ENCODE measurements around the gene TOE1.
"Not testable (repeated sequence)": the region's sequence is repeated elsewhere in the genome, so short reads cannot be mapped to it uniquely, and the experiment has no call there.

Gene TOE1

DNA sequence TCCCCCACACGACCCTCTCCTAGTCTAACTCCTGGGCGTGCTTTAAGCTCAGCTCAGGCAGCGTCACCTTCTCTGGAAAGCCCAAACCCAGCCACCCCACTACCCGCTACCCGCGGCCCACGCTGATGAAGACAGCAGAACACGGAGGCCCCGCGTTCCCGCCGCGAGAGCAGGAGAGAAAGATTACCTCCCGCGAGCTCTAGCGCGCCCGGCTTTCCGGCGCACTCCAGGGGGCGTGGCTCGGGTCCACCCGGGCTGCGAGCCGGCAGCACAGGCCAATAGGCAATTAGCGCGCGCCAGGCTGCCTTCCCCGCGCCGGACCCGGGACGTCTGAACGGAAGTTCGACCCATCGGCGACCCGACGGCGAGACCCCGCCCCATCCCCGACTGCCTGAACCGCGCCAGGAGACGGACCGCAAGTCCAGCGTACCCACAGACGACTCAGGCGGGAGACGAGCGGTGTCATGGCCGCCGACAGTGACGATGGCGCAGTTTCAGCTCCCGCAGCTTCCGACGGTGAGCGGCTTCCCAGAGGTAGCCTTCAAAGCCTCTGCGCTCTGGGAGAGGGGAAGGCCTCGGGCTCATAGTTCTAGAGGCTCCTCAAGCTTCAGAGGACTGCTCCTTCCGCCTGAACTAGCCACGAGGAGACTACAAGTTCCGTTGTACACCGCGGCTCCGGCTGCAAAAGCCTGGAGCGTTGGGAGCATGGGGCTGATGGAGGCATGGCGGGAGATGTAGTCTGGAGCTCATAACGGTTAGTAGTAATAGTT is at the start of gene TOE1, which contains the start of gene MUTYH:
Gene TOE1 (plus strand): TSS at position 382 of the 770 bp plus-strand sequence. CDS start 83 bp downstream, at position 465.
Gene MUTYH (minus strand): TSS at position 652 of the 770 bp plus-strand sequence. CDS start 5,935 bp downstream, outside the sequence.
- DNase-seq (ENCODE audit: low spot score): peak; percentile 85

DNA sequence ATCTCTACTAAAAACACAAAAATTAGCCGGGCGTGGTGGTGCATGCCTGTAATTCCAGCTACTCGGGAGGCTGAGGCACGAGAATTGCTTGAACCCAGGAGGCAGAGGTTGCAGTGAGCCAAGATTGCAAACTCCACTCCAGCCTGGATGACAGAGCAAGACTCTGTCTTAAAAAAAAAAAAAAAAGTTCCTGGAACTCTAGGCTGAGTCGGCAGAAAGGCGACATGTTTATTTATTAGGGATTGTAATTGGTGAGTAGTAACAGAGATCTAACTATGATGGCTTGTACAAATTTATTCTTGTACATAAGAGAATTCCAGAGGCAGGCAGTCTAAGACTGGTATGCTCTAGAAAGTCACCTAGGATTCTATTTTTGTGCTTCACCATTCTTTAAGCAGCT is 49.0 kb upstream of the TOE1 start:
- not testable (repeated sequence) for DNase-seq (ENCODE audit: low spot score)

GRCh38 chr1:45291716-45292115 is 48.3 kb upstream of the TOE1 start:
- no peak for DNase-seq (ENCODE audit: low spot score)

DNA sequence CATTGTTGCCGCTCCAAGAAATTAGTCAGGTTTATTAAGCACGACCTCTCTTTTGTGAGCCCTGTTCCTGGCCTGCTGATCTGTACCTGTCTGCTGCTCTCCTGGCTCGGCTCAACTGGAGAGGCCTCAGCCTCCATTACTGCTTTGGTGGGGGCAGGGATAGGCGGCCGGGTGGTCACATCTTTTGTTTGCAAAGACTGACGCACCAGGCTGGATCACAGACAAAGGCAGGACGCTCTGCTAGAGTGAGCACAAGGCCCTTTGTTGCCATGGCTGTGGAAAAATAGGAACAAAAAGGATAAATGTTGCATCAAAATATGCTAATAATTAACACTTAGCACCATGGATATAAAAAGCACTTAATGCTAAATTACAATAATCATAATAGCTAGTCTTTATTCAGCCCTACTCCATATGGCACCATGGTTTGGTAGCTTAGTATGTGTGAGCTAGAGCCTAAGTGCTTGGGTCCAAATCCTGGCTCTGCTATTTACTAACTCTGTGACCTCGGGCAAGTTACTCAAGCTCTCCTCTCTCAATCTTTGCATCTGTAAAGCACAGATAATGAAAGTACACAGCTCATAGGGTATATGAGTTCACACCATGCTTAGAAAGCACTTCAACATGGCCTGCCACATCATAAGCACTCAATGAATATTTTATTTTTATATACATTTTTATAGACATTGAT is 42.2 kb upstream of the TOE1 start:
- no peak for DNase-seq (ENCODE audit: low spot score)

- no peak for DNase-seq (ENCODE audit: low spot score)
Observed at GRCh38 chr1:45299296-45299695, 40.7 kb upstream of the TOE1 start.

DNA sequence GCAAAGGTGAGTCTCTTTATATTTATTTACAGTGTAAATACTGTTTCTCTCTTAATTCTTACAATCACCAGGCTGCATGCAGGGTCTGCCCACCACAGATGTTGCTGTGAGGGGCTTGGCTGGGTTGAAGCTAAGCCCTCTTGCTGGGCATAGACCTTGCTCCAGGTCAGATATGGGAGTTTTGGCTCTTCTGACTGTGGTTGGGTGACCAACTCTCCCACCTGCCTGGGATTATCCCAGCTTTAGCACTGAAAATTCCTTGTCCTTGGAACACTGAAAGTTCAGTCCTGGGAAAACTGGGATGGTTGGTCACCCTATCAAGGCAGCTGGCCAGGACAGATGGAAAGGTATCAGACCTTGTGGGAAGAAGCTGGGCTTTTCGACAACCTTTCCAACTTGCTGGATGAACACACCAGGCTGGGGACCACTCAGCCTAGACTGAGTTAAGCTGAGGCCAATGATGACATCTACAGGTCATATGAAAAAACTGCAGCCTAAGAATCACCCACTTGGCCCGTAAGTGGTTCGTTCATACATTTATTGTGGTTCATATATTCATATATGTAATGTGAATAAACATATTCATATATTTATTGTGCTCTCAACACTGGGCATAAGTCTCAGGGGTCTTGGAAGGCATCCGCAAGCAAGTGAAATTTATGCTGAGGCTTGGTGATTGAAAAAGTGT is 39.8 kb upstream of the TOE1 start:
- DNase-seq (ENCODE audit: low spot score): peak; percentile 77

- no peak for DNase-seq (ENCODE audit: low spot score)
Observed at GRCh38 chr1:45300669-45300997, 39.3 kb upstream of the TOE1 start.

GRCh38 chr1:45302505-45303150 is 37.3 kb upstream of the TOE1 start:
- no peak for DNase-seq (ENCODE audit: low spot score)

DNA sequence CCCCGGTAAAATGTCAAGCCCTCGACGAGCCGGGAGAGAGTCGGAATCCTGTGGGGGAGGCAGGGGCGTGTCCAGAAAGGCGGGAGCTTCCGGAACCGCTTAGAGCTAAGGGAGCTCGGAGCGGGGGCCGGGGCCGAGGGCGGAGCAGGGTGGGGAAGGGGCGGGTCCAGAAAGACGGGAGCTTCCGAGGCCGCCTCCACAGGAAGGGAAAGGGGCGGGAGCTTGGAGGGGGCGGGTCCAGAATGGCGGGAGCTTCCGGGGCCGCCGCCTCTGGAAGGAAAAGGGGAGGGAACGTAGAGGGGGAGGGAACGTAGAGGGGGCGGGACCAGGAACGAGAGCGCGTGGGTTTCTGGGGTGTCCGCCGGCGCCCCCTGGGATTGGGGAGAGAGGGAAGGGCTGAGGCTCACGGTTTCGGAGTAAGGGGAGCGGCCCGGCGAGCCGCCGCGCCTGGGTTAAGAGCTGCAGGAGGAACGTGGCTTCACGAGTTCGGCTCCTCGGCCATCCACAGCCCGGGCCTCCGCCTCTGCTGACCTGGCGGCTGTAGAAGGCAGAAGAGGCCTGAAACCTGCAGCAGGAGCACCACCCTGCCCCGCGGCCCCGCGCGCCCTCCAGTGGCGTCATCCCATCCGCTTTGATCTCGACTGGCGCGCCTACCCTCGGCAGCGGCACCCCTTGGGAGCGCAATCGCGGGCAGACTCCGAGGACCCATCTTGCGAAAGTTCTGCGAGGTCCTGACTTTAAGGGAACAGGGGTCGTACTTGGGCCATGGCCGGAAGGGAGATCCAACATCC is 36.3 kb upstream of the TOE1 start:
- peak; percentile 97 for DNase-seq (ENCODE audit: low spot score)

GRCh38 chr1:45304311-45305081 is 35.5 kb upstream of the TOE1 start:
- no peak for DNase-seq (ENCODE audit: low spot score)

DNA sequence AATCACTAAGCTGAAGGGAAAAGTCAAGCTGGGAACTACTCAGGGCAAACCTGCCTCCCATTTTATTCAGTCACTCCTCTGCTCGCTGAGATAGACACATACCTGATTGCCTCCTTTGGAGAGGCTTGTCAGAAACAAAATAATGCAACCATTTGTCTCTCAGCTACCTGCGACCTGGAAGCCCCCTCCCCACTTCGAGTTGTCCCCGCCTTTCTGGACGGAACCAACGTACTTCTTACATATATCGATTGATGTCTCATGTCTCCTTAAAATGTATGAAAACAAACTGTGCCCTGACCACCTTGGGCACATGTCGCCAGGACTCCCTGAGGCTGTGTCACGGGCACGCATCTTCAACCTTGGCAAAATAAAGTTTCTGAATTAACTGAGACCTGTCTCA is 34.7 kb upstream of the TOE1 start:
- DNase-seq (ENCODE audit: low spot score): no peak

DNA sequence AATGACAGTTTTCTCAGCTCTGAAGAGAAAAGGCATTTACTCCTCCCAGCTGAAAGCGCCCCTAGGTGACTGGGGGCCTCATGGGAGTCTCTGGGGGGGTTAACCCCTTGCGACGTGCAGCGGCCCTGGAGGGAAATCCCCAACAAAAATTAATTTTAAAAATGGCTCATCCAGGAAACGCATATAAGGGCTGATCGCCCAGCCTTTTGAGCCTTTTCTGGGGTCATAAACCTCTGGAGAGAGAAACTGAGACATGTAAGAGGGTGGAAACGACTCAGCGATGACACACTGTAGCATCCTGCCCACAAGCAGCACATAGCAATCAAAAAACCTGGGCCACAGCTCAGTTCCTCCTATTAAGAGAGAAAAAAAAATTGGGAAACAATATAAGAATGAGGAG is 33.7 kb upstream of the TOE1 start:
- peak; percentile 84 for DNase-seq (ENCODE audit: low spot score)

DNA sequence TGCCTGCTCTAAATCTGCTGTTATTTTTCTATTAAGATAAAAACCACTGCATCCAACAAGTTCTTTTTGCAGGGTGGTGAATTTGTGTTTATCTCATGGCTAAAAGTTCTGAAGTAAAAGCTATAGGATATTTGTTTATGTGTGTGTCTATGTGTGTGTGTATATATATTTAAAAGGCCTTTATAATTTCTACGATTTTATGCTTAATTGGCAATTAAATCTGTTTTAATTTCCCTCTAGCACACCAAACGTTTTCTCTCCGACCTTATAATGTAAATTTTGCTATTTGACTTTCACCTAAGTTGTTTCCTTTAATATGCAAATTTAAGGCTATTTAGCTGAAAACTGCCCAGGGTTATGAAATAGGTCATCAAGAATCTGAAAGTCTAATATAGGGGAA is 33.1 kb upstream of the TOE1 start:
- DNase-seq (ENCODE audit: low spot score): no peak

DNA sequence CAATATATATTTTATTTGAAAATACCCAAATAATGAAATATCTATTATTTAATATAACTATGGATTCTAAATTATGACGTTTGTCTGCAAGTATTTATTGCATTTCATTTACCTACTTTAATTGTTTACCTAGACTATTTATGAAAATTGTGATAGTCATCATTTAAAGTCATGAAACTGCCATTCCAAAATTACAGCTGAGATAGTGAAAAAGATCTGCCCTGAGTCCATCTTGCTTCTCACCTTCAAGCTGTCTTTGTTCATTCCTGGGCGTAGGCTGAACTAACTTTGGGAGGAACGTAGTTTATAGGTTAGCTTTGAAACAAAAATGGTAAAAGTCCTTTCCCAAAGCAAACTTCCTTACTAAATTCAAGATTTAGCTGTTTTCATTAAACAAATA is 25.7 kb upstream of the TOE1 start:
- DNase-seq (ENCODE audit: low spot score): no peak

DNA sequence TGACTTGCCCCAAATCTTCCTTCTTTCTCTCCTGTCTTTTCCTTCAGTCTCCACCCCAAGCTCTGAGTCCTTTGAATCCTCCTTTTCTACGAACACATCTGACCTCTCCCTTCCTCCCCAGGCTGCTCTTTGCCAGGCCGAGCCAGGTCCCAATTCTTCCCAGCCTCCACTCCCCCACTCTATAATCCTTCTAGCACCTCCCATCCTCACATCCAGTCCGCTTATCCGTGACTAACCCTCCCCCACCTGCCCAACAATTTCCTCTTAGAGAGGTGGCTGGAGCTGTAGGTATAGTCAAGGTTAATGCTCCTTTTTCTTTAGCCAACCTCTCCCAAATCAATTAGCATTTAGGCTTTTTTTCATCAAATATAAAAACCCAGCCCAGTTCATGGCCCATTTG is 22.8 kb upstream of the TOE1 start:
- no peak for DNase-seq (ENCODE audit: low spot score)

DNA sequence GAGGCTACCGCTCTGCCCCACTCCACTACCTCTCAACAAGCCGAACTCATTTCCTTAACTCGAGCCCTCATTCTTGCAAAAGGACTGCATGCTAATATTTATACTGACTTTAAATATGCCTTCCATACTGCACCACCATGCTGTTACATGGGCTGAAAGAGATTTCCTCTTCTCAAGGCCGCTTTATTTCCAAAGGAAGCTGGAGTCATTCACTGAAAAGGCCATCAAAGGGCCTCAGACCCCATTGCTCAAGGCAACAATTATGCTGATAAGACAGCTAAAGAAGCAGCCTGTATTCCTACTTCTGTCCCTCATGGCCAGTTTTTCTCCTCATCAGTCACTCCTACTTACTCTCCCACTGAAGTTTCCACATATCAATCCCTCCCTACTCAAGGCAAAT is 20.2 kb upstream of the TOE1 start:
- no peak for DNase-seq (ENCODE audit: low spot score)

DNA sequence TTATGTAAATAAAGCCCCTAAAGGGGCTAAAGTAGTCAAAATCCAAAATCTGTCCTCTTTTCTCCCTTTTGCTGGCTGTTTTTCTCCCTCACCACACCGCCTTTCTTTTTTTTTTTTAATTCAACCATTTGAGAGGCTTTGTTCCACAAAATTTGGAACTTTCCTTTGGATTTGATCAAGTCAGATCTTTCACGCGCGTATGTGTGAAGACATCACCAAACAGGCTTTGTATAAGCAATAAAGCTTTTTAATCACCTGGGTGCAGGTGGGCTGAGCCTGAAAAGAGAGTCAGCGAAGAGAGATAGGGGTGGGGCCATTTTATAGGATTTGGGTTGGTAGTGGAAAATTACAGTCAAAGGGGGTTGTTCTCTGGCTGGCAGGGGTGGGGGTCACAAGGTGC is 18.5 kb upstream of the TOE1 start:
- DNase-seq (ENCODE audit: low spot score): no peak

DNA sequence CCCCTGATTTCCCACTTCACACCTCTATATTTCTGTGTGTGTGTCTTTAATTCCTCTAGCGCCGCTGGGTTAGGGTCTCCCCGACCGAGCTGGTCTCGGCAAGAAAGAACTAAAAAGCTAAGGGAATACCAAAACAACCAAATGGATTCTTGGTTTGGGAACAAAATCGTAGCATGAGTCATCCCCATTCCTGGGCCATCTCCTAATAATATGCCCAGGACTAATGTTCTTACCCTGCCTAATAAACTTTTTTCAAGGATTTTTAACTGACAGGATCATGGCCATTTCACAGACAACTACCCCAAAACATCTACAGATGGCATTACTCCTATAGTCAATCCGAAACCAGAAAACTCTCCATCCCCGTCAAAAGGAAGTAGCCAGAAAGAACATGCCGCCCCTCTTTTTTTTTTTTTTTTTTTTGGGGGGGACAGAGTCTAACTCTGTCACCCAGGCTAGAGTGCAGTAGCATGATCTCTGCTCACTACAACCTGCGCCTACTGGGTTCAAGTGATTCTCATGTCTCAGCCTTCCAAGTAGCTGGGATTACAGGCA is 17.4 kb upstream of the TOE1 start:
- no peak for DNase-seq (ENCODE audit: low spot score)

- no peak for DNase-seq (ENCODE audit: low spot score)
Observed at GRCh38 chr1:45325851-45326506, 14.0 kb upstream of the TOE1 start.
